Spinal cord (tissue), 10 donors: ENCODE measurements around the gene ADAMTSL3. TPM values are rescaled to one million over a fixed set of nuclear protein-coding genes. Genes with fewer than 3 reads are reported as not detected.
A peak's percentile ranks its signal among the peaks of the same experiment; 100 is the strongest.

Source experiments
- DNase-seq, 6 donors: peaks; one replicate each; pipeline versions ENCODE4 v3.0.0 to v3.0.0-alpha.2; 2013 to 2015; ENCODE audit warnings: low spot score in 6 of 6, low read depth in 4 of 6
- H3K27ac ChIP-seq: one replicate; pipeline ENCODE4 v1.5.1; 2013; ENCODE audit warnings: low read depth, low read length, control low read depth
- H3K27me3 ChIP-seq: one replicate; pipeline ENCODE4 v1.6.1; 2013; ENCODE audit warnings: low read length; ENCODE audit not compliant: control insufficient read depth, insufficient read depth
- H3K36me3 ChIP-seq: one replicate; pipeline ENCODE4 v1.6.1; 2013; ENCODE audit warnings: low read length; ENCODE audit not compliant: control insufficient read depth, insufficient read depth
- H3K4me1 ChIP-seq: one replicate; pipeline ENCODE4 v1.6.1; 2013; ENCODE audit warnings: low read length; ENCODE audit not compliant: control insufficient read depth, insufficient read depth
- H3K4me3 ChIP-seq: one replicate; pipeline ENCODE4 v1.5.1; 2013; ENCODE audit warnings: low read depth, low read length, control low read depth
- H3K9me3 ChIP-seq: one replicate; pipeline ENCODE4 v1.6.1; 2013; ENCODE audit warnings: low read length; ENCODE audit not compliant: control insufficient read depth, insufficient read depth
- WGBS: methylation state at CpG from one replicate; pipeline ENCODE4 v1.1.5; 2013; ENCODE audit warnings: missing lambda C conversion rate; ENCODE audit not compliant: insufficient coverage; 5-methylcytosine and 5-hydroxymethylcytosine counted together
- polyA plus RNA-seq, 2 donors: library from polyadenylated mRNA; unstranded; fragments of 120-200 nt; gene quantifications; one replicate each; pipeline ENCODE4 v1.2.1, GENCODE V29; 2013; ENCODE audit not compliant: insufficient read length in 2 of 2
- total RNA-seq, 2 donors: library from RNA; depleted of rRNA in 1 of 2; stranded (reverse); fragments of 120-200 nt in 1 of 2; fragments of >200 nt in 1 of 2; gene quantifications; one replicate each; pipeline versions ENCODE4 v1.2.3 to v1.2.4, GENCODE V29; 2013 to 2014
- donor health status: healthy.

Gene ADAMTSL3
- total and polyA plus RNA-seq, 4 donors, result 3.6 to 25.2 (median 12.0) TPM

- Histone ChIP-seq H3K4me1 (no peaks in the 10 kb centered on the region), H3K27ac (no peak overlapping the region), H3K9me3 (peaks cover 2% of the 10 kb centered on the region), H3K36me3 (no peaks in the 10 kb centered on the region), H3K27me3 (no peaks in the 10 kb centered on the region), H3K4me3 (no peak overlapping the region)
- DNase-seq, result no peak
- WGBS, result no CpG with 5 or more reads among the region's 5 CpGs
Observed at GRCh38 chr15:83786336-83786735, 132.4 kb downstream of the ADAMTSL3 start.

- Histone ChIP-seq H3K4me3 (no peak overlapping the region), H3K4me1 (no peaks in the 10 kb centered on the region), H3K9me3 (no peaks in the 10 kb centered on the region), H3K36me3 (no peaks in the 10 kb centered on the region), H3K27ac (no peak overlapping the region), H3K27me3 (no peaks in the 10 kb centered on the region)
- 100% methylated on average over 1 of the region's 5 CpGs for WGBS
- no peak for DNase-seq
Observed at GRCh38 chr15:83793069-83793468, 139.1 kb downstream of the ADAMTSL3 start.

GRCh38 chr15:83794209-83794608 is 140.3 kb downstream of the ADAMTSL3 start:
- no CpG with 5 or more reads among the region's 1 CpG for WGBS
- H3K27ac ChIP-seq, result no peak overlapping the region
- H3K27me3 ChIP-seq, result no peaks in the 10 kb centered on the region
- no peaks in the 10 kb centered on the region for H3K36me3 ChIP-seq
- DNase-seq, result no peak
- no peaks in the 10 kb centered on the region for H3K4me1 ChIP-seq
- no peak overlapping the region for H3K4me3 ChIP-seq
- H3K9me3 ChIP-seq, result no peaks in the 10 kb centered on the region

- no peaks in the 10 kb centered on the region for H3K27me3 ChIP-seq
- no peaks in the 10 kb centered on the region for H3K4me1 ChIP-seq
- WGBS, result no CpG with 5 or more reads among the region's 2 CpGs
- no peak overlapping the region for H3K27ac ChIP-seq
- H3K9me3 ChIP-seq, result peaks cover 5% of the 10 kb centered on the region
- H3K4me3 ChIP-seq, result no peak overlapping the region
- no peaks in the 10 kb centered on the region for H3K36me3 ChIP-seq
- no peak for DNase-seq
Observed at GRCh38 chr15:83809345-83809744, 155.4 kb downstream of the ADAMTSL3 start.

- Histone ChIP-seq H3K9me3 (peaks cover 5% of the 10 kb centered on the region), H3K4me3 (no peak overlapping the region), H3K4me1 (no peaks in the 10 kb centered on the region), H3K27me3 (no peaks in the 10 kb centered on the region), H3K27ac (no peak overlapping the region), H3K36me3 (no peaks in the 10 kb centered on the region)
- WGBS, result no CpG with 5 or more reads among the region's 3 CpGs
- no peak for DNase-seq
Observed at GRCh38 chr15:83810110-83810509, 156.2 kb downstream of the ADAMTSL3 start.

GRCh38 chr15:83813682-83814081 is 159.8 kb downstream of the ADAMTSL3 start:
- H3K36me3 ChIP-seq, result no peaks in the 10 kb centered on the region
- H3K9me3 ChIP-seq, result no peaks in the 10 kb centered on the region
- no peak for DNase-seq
- 0% methylated on average over 1 of the region's 1 CpG for WGBS
- H3K4me3 ChIP-seq, result no peak overlapping the region
- no peaks in the 10 kb centered on the region for H3K27me3 ChIP-seq
- H3K4me1 ChIP-seq, result peaks cover 8% of the 10 kb centered on the region
- H3K27ac ChIP-seq, result no peak overlapping the region

GRCh38 chr15:83815506-83815905 is 161.6 kb downstream of the ADAMTSL3 start:
- Histone ChIP-seq H3K4me1 (peaks cover 8% of the 10 kb centered on the region), H3K36me3 (no peaks in the 10 kb centered on the region), H3K27me3 (no peaks in the 10 kb centered on the region), H3K4me3 (no peak overlapping the region), H3K9me3 (no peaks in the 10 kb centered on the region), H3K27ac (peak overlapping the region; percentile 85)
- no CpG with 5 or more reads among the region's 2 CpGs for WGBS
- peak in 1 of 6 donors; percentile 60 for DNase-seq

GRCh38 chr15:83816124-83816883 is 162.4 kb downstream of the ADAMTSL3 start:
- H3K27ac ChIP-seq, result peak overlapping the region; percentile 85
- H3K36me3 ChIP-seq, result no peaks in the 10 kb centered on the region
- no peaks in the 10 kb centered on the region for H3K27me3 ChIP-seq
- WGBS, result 90% methylated on average over 6 of the region's 8 CpGs
- H3K4me3 ChIP-seq, result no peak overlapping the region
- DNase-seq, result no peak
- H3K9me3 ChIP-seq, result no peaks in the 10 kb centered on the region
- peaks cover 8% of the 10 kb centered on the region for H3K4me1 ChIP-seq

- Histone ChIP-seq H3K27me3 (no peaks in the 10 kb centered on the region), H3K9me3 (no peaks in the 10 kb centered on the region), H3K4me3 (no peak overlapping the region), H3K27ac (no peak overlapping the region), H3K36me3 (no peaks in the 10 kb centered on the region), H3K4me1 (peaks cover 8% of the 10 kb centered on the region)
- 85% methylated on average over 4 of the region's 8 CpGs for WGBS
- no peak for DNase-seq
Observed at GRCh38 chr15:83818591-83818990, 164.7 kb downstream of the ADAMTSL3 start.

GRCh38 chr15:83830381-83830780 is 176.5 kb downstream of the ADAMTSL3 start:
- DNase-seq, result no peak
- 100% methylated on average over 1 of the region's 4 CpGs for WGBS
- Histone ChIP-seq H3K9me3 (no peaks in the 10 kb centered on the region), H3K36me3 (no peaks in the 10 kb centered on the region), H3K4me1 (no peaks in the 10 kb centered on the region), H3K27me3 (no peaks in the 10 kb centered on the region), H3K27ac (no peak overlapping the region), H3K4me3 (no peak overlapping the region)
